ENCODE measurements around the gene CCDC88C. TPM values are rescaled to one million over a fixed set of nuclear protein-coding genes. Genes with fewer than 3 reads are reported as not detected.
"Not testable (repeated sequence)": the region's sequence is repeated elsewhere in the genome, so short reads cannot be mapped to it uniquely, and the experiment has no call there.

The CCDC88C gene
- total RNA-seq, 1 experiment from 2014 or later, result 57.9 TPM

DNA sequence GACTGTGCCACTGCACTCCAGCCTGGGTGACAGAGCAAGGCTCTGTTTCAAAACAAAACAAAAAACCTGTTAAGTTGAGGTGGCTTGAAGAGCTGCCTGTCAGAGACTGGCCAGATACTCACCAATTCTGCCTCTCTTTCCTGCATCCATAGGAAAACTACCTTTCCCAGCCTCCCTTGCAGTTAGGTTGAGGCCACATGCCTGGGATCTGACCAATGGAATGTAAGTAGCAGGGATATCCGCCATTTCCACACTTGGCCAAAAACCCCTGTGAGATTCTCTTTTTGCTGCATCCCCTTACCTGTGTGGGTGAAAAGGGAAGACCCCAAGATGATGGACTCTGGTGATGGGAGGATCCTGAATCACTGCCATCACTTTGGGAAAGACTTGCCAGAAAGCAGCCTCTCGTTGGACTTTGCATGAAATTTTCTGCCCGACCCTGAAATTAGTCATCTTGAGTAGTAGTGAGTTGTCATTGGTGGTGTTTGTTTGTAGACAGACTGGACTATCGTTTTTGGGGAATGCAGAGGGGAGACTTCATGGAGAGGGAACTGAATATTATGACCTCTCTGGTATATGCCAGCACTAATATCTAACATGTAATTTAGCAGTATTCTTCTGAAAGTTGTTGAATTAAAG lies 187.1 kb downstream of the CCDC88C start:
- no peak for DNase-seq
- Histone ChIP-seq H3K36me3 (ENCODE audit: insufficient read depth, low read length) (no peaks in the 10 kb centered on the region), H3K27me3 (ENCODE audit: low read length) (no peaks in the 10 kb centered on the region), H3K27ac (ENCODE audit: low read length) (no peak overlapping the region), H2AFZ (ENCODE audit: low read length) (no peak overlapping the region), H3K9me3 (ENCODE audit: low read length) (no peaks in the 10 kb centered on the region), H3K79me2 (ENCODE audit: low read length) (no peaks in the 10 kb centered on the region), H3K4me1 (ENCODE audit: low read length) (no peaks in the 10 kb centered on the region), H3K9me2 (replicated peaks; ENCODE audit: insufficient read depth, low read length) (no peaks in the 10 kb centered on the region), H3K4me3 (ENCODE audit: low read length) (no peak overlapping the region), H3K4me2 (ENCODE audit: low read depth, low read length, poor library complexity, severe bottlenecking) (no peak overlapping the region), H3K9ac (ENCODE audit: low read length) (no peak overlapping the region), H4K20me1 (ENCODE audit: insufficient read depth, low read depth, low read length) (no peaks in the 10 kb centered on the region)

GRCh38 chr14:91229743-91230200 lies 187.8 kb downstream of the CCDC88C start:
- no peak overlapping the region for H3K4me2 ChIP-seq (ENCODE audit: low read depth, low read length, poor library complexity, severe bottlenecking)
- H3K9ac ChIP-seq (ENCODE audit: low read length), result no peak overlapping the region
- no peaks in the 10 kb centered on the region for H3K9me2 ChIP-seq (replicated peaks; ENCODE audit: insufficient read depth, low read length)
- H3K27ac ChIP-seq (ENCODE audit: low read length), result no peak overlapping the region
- H3K36me3 ChIP-seq (ENCODE audit: insufficient read depth, low read length), result 0 out of 2 replicates have a peak, but pooled peaks cover 3% of the 10 kb centered on the region
- DNase-seq, result no peak
- H4K20me1 ChIP-seq (ENCODE audit: insufficient read depth, low read depth, low read length), result no peaks in the 10 kb centered on the region
- H3K4me3 ChIP-seq (ENCODE audit: low read length), result no peak overlapping the region
- no peaks in the 10 kb centered on the region for H3K9me3 ChIP-seq (ENCODE audit: low read length)
- no peaks in the 10 kb centered on the region for H3K27me3 ChIP-seq (ENCODE audit: low read length)
- no peaks in the 10 kb centered on the region for H3K79me2 ChIP-seq (ENCODE audit: low read length)
- no peaks in the 10 kb centered on the region for H3K4me1 ChIP-seq (ENCODE audit: low read length)
- H2AFZ ChIP-seq (ENCODE audit: low read length), result no peak overlapping the region

DNA sequence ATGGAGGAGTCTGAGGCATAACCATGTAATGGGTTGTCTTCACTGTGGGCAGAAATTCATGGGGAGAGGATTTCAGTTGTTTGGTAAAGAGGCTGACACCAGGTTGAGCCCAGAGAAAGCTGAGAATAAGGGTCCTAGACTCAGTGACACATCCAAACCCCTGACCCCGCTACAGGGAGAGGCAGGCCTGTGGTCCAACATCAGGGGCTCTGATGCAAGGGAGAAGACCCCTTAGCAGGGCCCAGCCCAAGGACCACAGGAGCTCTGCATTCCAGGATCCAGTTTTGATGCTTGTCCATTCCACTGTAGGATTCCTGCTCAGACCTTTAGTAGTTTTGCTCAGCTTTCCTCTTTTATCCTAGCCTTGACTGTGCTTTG lies 188.6 kb downstream of the CCDC88C start:
- no peak overlapping the region for H2AFZ ChIP-seq (ENCODE audit: low read length)
- no peak overlapping the region for H3K4me3 ChIP-seq (ENCODE audit: low read length)

GRCh38 chr14:91228112-91229004 lies 189.3 kb downstream of the CCDC88C start:
- Histone ChIP-seq H4K20me1 (ENCODE audit: insufficient read depth, low read depth, low read length) (no peaks in the 10 kb centered on the region), H3K4me1 (ENCODE audit: low read length) (no peaks in the 10 kb centered on the region), H3K4me3 (ENCODE audit: low read length) (no peak overlapping the region), H3K9ac (ENCODE audit: low read length) (no peak overlapping the region), H2AFZ (ENCODE audit: low read length) (no peak overlapping the region), H3K36me3 (ENCODE audit: insufficient read depth, low read length) (0 out of 2 replicates have a peak, but pooled peaks cover 3% of the 10 kb centered on the region), H3K9me3 (ENCODE audit: low read length) (no peaks in the 10 kb centered on the region), H3K4me2 (ENCODE audit: low read depth, low read length, poor library complexity, severe bottlenecking) (no peak overlapping the region), H3K9me2 (replicated peaks; ENCODE audit: insufficient read depth, low read length) (no peaks in the 10 kb centered on the region), H3K79me2 (ENCODE audit: low read length) (no peaks in the 10 kb centered on the region), H3K27ac (ENCODE audit: low read length) (no peak overlapping the region), H3K27me3 (ENCODE audit: low read length) (no peaks in the 10 kb centered on the region)
- DNase-seq, result no peak

More for the DNA sequence above, 188.6 kb downstream of the CCDC88C start:
- Histone ChIP-seq H3K9me3 (ENCODE audit: low read length) (no peaks in the 10 kb centered on the region), H3K9ac (ENCODE audit: low read length) (no peak overlapping the region), H3K27me3 (ENCODE audit: low read length) (no peaks in the 10 kb centered on the region), H3K4me1 (ENCODE audit: low read length) (no peaks in the 10 kb centered on the region), H3K9me2 (replicated peaks; ENCODE audit: insufficient read depth, low read length) (no peaks in the 10 kb centered on the region), H3K79me2 (ENCODE audit: low read length) (no peaks in the 10 kb centered on the region), H4K20me1 (ENCODE audit: insufficient read depth, low read depth, low read length) (no peaks in the 10 kb centered on the region), H3K4me2 (ENCODE audit: low read depth, low read length, poor library complexity, severe bottlenecking) (no peak overlapping the region), H3K36me3 (ENCODE audit: insufficient read depth, low read length) (0 out of 2 replicates have a peak, but pooled peaks cover 3% of the 10 kb centered on the region), H3K27ac (ENCODE audit: low read length) (no peak overlapping the region)
- no peak for DNase-seq

GRCh38 chr14:91227183-91227628 lies 190.4 kb downstream of the CCDC88C start:
- Histone ChIP-seq H3K4me1 (ENCODE audit: low read length) (no peaks in the 10 kb centered on the region), H4K20me1 (ENCODE audit: insufficient read depth, low read depth, low read length) (no peaks in the 10 kb centered on the region), H3K9ac (ENCODE audit: low read length) (no peak overlapping the region), H3K27me3 (ENCODE audit: low read length) (no peaks in the 10 kb centered on the region), H3K36me3 (ENCODE audit: insufficient read depth, low read length) (0 out of 2 replicates have a peak, but pooled peaks cover 3% of the 10 kb centered on the region), H3K9me3 (ENCODE audit: low read length) (no peaks in the 10 kb centered on the region), H2AFZ (ENCODE audit: low read length) (no peak overlapping the region), H3K4me3 (ENCODE audit: low read length) (no peak overlapping the region), H3K79me2 (ENCODE audit: low read length) (no peaks in the 10 kb centered on the region), H3K4me2 (ENCODE audit: low read depth, low read length, poor library complexity, severe bottlenecking) (no peak overlapping the region), H3K9me2 (replicated peaks; ENCODE audit: insufficient read depth, low read length) (no peaks in the 10 kb centered on the region), H3K27ac (ENCODE audit: low read length) (no peak overlapping the region)
- no peak for DNase-seq

DNA sequence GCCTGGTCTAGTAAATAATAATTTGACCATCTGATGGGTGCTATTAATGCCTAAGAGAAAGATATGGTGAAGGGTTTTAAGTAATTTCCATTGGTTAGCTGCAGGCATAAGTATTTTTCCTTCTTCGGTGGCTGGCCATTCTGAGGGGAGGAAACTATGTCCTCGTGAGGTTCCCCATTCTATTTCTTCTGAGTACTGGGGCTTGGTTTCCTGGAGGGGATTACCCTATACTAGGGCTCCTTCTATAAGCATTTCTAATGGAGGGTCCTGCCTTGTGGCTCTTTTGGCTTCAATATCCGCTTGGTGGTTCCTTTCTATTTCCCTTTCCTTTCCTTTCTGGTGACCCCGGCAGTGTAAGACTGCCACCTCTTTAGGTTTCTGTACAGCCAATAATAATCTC lies 191.3 kb downstream of the CCDC88C start:
- not testable (repeated sequence) for H3K4me3 ChIP-seq (ENCODE audit: low read length); H3K27ac ChIP-seq (ENCODE audit: low read length); H3K4me1 ChIP-seq (ENCODE audit: low read length); H3K9me2 ChIP-seq (replicated peaks; ENCODE audit: insufficient read depth, low read length); H3K79me2 ChIP-seq (ENCODE audit: low read length); DNase-seq; H3K9ac ChIP-seq (ENCODE audit: low read length); H4K20me1 ChIP-seq (ENCODE audit: insufficient read depth, low read depth, low read length); H2AFZ ChIP-seq (ENCODE audit: low read length); H3K36me3 ChIP-seq (ENCODE audit: insufficient read depth, low read length); H3K27me3 ChIP-seq (ENCODE audit: low read length); H3K4me2 ChIP-seq (ENCODE audit: low read depth, low read length, poor library complexity, severe bottlenecking); H3K9me3 ChIP-seq (ENCODE audit: low read length)

- H3K27ac ChIP-seq (ENCODE audit: low read length), result no peak overlapping the region
- no peak overlapping the region for H2AFZ ChIP-seq (ENCODE audit: low read length)
- no peaks in the 10 kb centered on the region for H3K79me2 ChIP-seq (ENCODE audit: low read length)
- no peaks in the 10 kb centered on the region for H3K27me3 ChIP-seq (ENCODE audit: low read length)
- no peak for DNase-seq
- 0 out of 2 replicates have a peak, but pooled peaks cover 3% of the 10 kb centered on the region for H3K36me3 ChIP-seq (ENCODE audit: insufficient read depth, low read length)
- no peak overlapping the region for H3K9ac ChIP-seq (ENCODE audit: low read length)
- H3K4me3 ChIP-seq (ENCODE audit: low read length), result no peak overlapping the region
- H4K20me1 ChIP-seq (ENCODE audit: insufficient read depth, low read depth, low read length), result no peaks in the 10 kb centered on the region
- H3K4me1 ChIP-seq (ENCODE audit: low read length), result no peaks in the 10 kb centered on the region
- H3K4me2 ChIP-seq (ENCODE audit: low read depth, low read length, poor library complexity, severe bottlenecking), result no peak overlapping the region
- no peaks in the 10 kb centered on the region for H3K9me3 ChIP-seq (ENCODE audit: low read length)
- no peaks in the 10 kb centered on the region for H3K9me2 ChIP-seq (replicated peaks; ENCODE audit: insufficient read depth, low read length)
Observed at GRCh38 chr14:91225025-91225424, 192.6 kb downstream of the CCDC88C start.

DNA sequence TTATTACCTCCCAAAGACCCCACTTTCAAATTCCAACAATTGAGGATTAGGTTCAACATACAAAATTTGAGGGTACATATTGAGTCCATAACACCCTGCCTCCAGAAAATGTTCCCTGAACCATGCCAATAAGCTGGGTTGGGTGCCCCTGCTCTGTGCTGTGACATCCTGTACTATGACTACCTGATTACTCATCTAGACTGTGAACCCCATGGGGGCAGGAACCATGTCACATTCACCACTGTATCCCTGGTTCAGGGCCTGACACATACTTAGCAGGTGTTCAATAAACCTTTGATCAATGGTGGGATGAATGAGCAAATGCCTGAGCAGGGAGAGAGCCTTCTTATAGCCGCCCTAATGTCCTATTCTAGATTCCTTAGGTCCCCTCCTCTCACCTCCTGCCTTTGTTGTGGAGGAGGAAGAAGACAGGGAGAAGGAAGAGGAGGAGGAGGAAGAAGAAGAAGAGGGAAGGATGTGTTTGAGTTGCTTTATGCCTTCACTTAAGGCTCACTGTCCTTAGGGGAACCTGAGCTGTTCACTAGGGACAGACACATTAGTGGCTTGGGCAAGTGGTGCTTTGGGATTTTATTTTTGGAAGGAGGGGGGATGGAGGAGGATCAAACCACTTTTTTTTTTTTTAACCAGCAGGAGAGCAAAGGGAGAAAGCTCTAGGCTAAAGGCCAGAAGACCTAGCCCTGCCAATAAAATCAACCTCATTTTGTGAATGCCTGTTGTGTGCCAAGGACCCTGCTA lies 194.4 kb downstream of the CCDC88C start:
- Histone ChIP-seq H3K27me3 (ENCODE audit: low read length) (no peaks in the 10 kb centered on the region), H3K79me2 (ENCODE audit: low read length) (no peaks in the 10 kb centered on the region), H3K4me2 (ENCODE audit: low read depth, low read length, poor library complexity, severe bottlenecking) (no peak overlapping the region), H3K4me3 (ENCODE audit: low read length) (no peak overlapping the region), H3K4me1 (ENCODE audit: low read length) (no peaks in the 10 kb centered on the region), H4K20me1 (ENCODE audit: insufficient read depth, low read depth, low read length) (no peaks in the 10 kb centered on the region), H3K36me3 (ENCODE audit: insufficient read depth, low read length) (0 out of 2 replicates have a peak, but pooled peaks cover 3% of the 10 kb centered on the region), H3K9me3 (ENCODE audit: low read length) (no peaks in the 10 kb centered on the region), H3K9ac (ENCODE audit: low read length) (no peak overlapping the region), H2AFZ (ENCODE audit: low read length) (no peak overlapping the region), H3K9me2 (replicated peaks; ENCODE audit: insufficient read depth, low read length) (no peaks in the 10 kb centered on the region), H3K27ac (ENCODE audit: low read length) (no peak overlapping the region)
- DNase-seq, result no peak

Measured in Karpas-422 (cell line).